GM19397 (cell line): ENCODE data around the gene APBA1.

Source experiments
- ATAC-seq: cut with Tn5 transposase; IDR thresholded peaks from one replicate; pipeline ENCODE4 v1.9.1; 2021; ENCODE audit warnings: mild to moderate bottlenecking, moderate library complexity; ENCODE audit not compliant: unreplicated experiment

Gene APBA1

DNA sequence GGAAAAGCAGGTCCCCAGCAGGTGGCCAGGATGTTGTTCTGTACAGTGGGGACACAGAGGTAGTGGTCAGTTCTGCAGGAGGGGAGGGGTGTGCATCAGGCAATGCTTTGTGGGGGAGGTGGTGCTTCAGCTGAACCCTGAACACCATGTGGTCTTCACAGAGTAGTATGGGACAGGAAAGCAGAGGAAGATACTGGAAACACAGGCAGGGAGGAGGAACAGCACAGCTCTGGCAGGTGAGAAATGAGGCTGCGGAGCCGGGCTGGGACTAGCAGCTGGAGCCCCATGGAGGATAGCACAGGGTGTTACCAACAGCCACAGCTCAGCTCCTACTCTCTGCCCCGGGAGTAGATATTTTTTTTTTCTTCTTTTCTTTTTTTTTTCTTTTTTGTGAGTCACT lies 185.7 kb downstream of the APBA1 start:
- ATAC-seq, result no peak

DNA sequence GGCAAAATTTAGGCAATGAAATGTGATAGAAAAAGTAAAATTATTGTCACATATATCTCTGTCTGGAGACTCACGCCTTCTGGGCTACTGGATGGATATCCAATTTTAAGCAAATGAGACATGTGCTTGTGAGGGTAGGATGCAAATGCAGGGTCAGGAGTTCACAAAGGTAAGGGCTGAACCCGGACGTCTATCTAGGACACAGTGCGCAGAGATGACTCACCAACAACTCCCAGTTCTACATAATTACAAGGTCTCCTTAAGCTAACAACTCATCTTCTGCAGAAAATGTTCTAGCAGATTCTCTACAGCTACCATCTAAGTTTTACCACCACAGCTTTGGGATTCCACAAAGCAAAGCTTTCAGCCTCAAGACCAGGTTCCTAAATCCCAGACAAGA lies 186.7 kb downstream of the APBA1 start:
- no peak for ATAC-seq

DNA sequence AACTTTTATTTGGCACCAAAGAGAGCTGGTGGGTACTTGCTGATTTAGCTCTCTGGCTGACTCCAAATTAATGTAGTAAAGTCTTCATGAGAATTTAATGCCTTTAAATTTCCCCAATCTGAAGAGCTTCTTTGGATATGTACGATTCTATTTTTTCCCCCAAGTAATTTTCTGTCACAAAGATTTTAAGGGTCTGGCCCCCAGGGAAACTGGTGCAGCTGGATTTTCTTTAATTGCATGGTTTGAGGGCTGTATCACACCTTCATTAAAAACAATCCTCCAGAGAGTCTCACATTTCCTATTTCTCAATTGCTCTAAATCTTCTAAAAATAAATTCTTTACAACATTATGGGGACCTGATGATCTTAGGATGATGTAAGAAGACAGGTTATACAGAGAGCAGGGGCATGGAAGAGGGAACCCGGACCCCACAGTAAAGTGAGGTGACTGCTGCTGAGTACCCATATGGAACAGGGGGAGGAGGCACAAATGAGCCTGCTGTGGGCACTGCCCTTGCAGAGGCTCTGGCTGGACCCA lies 188.2 kb downstream of the APBA1 start:
- no peak for ATAC-seq

DNA sequence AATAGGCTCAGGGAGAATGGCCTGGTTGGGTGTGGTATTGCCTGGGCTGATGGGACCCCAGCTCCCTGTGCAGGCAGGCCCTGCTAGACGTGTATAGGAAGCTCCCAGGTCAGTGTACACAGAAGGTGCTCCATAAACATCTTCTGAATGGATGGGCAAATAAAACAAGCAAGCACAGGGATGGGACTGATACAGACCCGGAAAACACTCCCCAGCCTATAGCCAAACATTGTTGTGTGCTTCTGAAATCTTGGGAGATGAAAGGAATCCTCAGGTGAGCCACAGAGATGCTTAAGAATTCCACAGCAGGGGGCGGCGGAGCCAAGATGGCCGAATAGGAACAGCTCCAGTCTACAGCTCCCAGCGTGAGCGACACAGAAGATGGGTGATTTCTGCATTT lies 195.4 kb downstream of the APBA1 start:
- no peak for ATAC-seq

DNA sequence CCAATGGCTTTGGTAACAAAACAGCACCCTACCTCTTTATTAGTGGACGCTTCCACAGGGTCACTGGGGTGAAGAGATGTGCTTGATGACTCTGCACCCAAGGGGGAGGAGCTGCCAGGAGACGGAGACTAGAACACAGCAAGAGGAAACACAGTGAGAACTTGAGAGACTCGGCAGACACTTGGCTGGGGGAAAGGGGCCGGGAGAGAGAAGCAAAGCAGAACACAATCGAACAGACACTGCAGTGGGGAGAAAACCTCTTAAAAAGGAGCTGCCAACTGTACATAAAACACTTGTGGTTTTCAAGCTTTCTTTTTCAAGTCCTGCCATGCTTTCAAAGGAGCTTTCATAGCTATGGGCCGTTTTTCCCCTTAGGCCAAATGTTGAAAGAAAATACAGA lies 196.2 kb downstream of the APBA1 start:
- no peak for ATAC-seq

DNA sequence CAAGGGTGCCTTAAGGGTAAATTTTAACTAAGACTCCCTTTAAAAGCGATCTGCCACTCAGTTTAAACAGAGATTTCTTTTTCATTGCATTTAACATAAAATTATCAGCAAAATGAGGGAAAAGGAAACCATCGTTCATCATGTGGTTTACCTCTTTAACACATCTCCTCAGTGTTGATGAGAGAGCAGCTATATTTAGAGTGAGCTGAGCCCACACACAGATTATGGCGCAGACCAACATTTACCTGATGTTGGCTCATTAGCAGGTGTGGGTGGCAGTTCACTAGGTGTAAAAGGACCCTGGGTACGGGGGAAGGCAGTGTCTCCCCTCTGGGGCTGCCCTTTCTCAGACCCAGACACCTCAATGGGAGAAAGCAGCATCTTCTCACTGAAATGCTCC lies 197.3 kb downstream of the APBA1 start:
- ATAC-seq, result no peak

DNA sequence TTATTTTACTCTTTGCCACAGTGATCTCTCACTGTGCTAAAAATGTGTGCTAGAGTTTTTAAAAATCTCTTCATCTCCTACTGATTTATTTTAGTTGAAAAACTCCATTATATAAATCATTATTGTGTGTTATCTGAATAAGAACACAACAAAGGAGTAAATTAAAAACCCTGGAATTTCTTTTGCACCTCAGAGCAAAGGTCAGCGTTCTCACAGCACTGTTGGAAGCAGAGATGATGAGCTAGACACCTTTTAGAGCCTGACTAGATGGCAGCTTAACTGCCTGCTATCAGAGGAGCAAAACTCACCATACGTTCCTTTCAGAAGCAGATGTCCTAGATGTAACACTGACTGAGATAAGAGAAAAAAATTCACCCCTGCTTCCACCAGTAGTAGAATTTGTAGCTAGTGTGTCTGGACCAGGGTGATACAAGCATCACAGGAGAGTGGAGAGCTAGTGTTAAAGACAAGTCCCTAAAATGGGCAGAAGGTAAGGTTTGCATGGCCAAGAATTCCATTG lies 200.0 kb downstream of the APBA1 start:
- no peak for ATAC-seq

DNA sequence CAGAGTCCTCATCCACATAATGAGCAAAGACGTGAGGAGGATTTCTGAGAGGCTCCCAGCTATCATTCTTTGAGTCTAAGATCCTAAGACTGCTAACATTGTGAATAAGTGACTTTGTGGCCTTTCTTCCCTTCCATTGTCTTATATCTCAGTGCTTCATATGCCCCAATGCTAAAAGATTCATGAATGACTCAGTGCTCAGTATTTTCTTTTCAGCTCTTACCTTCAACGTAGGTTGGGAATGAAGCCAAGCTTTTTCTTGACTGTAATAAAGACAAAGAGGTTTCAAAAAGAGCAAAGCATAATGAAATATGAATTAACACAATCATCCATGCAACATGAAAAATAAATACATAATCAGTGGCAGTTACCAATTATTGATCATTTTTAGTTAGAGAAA lies 200.7 kb downstream of the APBA1 start:
- ATAC-seq, result no peak

DNA sequence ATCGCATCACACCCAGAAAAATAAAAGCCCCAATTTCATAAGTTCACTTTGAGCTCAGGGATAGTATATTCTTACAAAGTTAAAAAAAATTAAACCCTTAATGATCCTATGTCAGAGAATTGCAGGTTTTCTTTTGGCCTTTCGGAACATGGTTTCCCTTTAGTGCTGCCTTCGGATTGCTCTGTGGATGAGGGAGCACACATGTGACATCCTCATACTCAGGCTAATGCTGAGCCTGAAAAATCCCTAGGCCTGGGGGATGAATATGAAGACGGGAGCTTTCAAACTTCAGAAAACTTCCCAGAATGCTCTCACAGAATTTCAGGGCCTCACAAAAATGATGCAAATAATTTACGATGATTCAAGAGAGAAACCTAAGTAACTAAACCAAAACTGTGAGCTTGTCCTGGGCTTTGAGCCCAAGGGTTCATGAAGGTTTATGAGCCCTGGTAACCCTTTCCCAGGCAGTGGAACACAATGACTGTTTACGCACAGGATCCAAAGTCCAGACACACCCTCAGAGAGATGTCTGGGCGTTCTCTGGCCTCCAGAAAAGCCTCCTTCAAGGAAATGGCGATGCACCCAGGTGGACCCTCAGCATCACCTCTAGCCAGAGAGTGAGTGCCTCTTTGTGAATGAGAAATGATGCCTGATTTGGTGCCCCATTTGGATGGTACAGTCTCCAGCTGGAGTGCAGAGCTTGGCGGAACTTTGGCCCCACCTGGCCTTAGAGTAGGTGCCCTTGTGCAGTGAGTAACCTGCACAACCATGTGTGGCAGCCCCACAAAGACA lies 201.8 kb downstream of the APBA1 start:
- no peak for ATAC-seq

DNA sequence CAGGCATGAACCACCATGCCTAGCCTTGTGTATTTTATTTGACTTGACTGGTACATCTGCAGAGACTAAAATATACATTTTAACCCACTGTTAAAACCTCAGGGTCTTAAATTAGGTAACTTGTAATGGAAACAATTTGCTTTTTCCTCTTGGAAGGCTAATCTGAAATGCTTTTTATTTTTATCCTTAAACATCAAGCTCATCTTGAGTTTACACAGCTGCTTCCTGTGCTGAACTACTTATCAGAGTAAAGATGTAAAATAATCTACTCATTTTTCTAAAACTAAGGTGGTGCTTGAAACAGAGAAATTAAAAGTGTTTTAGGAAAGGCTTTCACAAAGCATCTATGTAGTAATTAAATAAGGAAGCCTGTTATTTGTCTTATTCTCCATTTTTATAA lies 203.0 kb downstream of the APBA1 start:
- ATAC-seq, result no peak

DNA sequence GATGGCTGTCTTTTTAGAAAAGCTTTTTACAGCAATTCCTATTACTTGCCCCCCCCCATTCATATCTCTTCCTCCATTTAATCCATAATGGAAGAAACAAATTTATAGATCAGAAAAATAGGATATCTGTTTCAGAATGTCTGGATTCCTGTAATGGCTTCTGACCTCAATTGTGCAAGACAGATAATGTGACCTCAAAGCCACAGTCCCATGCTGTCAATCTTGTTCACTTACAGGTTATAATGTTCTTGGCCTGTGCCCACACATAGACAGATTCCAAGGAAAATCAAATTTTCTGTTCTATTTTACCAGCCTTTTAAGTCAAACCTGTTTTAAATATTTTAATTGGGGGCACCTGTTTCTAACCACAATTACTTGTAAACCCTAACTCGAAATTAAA lies 203.8 kb downstream of the APBA1 start:
- ATAC-seq, result no peak

DNA sequence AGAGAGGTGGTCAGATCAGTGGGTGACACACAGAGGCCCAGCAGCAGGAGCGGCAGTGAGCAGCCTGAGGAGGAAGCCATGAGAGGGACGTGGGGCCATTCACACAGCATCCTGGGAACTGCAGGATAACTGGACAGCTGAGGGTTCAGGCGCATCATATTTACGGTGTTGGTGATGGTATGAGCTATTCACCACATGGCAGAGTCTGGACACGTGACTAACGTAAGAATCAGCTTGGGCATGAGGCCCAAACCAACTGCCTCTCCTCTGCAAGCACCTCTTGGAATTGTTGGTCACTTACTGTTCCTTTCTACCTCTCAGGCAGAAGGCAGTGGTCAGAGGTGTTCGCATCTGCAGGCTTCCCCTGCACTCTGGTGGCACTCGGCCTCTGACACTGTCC lies 206.0 kb downstream of the APBA1 start:
- no peak for ATAC-seq

DNA sequence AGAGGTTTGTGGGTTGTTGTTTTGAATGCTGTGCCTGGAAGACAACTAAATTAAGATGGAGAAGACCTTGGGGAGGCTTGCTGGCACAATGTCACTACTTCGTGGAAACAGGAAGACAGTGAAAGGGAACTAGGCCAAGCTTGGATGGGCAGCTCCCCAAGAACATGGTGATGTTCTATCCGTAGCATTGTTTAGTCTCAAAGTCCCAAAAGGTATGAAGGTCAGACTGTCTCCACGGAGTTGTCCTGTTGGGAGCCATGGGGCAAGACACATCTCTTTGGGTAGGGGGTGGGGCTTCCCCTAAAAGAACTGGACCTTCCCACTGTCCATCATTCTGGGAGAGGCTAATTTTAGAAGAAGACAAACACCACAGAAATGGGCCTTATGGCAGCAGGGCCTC lies 206.7 kb downstream of the APBA1 start:
- ATAC-seq, result no peak

DNA sequence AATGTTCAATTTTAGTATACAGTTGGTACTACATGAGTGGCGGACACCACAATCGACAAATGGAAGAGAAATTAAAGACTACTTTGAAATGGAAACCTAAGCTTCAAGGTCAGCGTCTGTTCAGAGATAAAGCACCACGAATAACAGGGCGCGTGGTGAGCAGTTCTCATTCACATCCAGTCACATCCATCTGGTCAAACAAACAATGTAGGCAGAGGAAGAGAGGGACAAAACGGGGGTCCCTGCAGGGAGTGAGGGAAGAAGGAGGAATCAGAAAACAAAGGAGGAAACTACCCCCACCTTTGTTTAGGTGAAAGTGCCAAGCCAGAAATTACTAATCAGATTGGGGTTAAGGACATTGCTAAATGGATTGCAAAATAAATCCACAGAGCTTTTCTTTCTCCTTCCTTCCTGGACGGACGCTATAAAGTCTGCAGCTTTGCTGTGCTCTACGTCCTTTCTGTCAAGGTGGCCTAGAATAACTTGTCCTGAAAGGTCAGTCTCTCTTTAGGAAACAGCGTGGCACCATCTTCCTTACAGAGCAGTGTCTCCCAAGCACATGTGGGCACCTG lies 208.6 kb downstream of the APBA1 start:
- ATAC-seq, result no peak

DNA sequence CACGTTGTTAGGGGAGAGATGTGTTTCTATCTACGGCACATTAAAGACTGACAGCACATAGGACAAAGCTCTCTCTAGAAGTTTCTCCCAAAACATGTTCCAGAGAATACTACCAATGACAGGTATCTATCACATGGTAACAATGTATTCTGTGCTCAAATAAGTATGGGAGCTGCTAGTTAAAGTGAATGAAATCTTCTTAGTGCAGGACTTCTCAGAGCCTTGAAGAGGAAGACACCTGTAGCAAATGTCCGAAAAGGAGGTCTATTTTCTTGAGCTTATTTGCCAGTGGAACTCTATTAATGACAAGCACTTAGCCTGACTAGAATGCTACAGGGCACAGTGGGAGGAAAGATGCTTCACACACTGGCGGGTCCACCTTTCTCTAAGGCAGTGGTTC lies 209.8 kb downstream of the APBA1 start:
- no peak for ATAC-seq

DNA sequence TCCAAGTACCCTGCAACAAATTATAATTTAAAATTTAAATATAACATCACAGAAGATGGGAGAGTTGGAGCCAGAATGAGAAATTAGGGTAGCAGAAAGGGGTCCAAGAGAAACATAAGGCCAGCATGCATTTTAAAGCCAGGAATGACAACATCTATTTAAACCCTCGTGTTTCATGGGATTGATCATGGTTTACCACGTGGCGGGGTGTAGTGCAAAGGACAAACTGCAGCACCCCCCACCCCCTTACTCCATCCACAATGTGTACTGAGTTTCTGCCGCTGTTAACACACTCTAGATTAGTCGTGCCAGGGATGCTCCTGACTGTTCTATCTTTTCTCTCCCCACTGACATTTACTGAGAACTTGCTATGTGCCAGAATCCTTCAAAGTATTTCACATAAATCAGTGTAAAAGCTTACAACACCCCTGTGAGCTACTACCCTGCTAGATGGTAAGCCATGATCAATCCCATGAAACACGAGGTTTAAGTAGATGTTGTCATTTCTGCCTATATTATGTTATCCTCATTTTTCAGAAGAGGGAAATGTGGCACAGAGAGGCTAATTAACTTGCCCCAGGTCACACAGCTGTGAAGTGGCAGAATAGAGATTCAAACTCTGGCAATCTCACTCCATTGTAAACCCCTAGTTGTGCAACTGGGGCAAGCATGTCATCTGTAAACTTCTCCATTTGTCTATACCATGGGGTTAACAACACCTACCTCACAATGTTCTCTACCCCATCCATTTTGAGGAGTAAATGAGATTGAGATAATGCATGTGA lies 210.9 kb downstream of the APBA1 start:
- no peak for ATAC-seq

DNA sequence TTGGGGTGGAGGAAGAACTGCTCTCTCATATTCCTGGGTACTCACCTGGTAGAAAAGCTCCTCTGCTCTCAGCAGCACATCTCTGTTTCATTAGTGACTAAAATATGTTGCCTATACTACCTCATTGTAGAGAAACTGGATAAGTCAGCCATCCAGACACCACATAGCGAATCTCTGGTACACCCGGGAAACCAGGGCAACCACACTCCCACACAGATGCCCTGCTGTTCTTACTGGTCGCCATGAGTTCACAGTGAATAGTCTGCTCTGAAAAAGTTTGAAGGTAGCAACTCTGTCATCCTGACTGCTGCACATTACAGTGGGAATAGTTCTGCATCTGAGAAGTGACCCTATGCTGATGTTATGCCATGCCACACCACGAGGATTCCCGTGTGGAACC lies 212.2 kb downstream of the APBA1 start:
- ATAC-seq, result no peak

DNA sequence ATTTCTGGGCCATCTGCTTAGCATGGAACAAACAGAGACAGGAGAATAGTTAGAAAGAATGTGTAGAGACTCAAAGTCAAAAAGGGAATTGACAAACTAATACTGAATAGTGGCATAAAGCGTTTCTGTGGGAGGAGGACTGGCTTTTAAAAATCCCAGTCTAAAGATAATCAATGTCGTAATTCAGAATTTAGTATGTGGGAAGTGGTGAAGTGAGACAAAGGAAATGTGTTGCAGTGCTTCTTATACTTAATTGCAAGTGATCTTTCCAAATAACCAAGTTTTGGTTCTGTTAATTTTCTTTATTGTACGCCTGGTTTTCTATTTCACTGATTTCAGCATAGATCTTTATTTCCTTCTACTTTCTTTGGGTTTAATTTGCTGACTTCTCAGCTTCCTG lies 214.0 kb downstream of the APBA1 start:
- no peak for ATAC-seq

DNA sequence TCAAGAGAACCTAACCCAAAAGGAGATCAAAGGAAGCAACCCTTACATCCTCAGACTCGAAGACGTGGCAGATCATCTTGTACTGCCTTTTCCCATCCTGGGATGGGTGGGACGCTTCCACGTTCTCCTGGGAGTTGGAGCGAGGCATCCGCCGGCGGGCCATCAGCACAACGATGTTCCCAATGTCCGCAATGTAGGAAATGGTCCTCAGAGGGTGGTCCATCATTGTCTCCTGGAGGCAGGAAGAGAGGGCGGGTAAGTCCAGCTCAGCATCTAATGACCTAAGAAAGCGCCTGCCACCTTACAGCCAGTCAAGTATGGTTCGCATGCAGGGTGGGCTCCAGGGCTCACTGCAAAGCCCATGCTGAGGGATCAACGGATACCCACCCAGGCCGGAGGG lies 216.0 kb downstream of the APBA1 start:
- ATAC-seq, result no peak

DNA sequence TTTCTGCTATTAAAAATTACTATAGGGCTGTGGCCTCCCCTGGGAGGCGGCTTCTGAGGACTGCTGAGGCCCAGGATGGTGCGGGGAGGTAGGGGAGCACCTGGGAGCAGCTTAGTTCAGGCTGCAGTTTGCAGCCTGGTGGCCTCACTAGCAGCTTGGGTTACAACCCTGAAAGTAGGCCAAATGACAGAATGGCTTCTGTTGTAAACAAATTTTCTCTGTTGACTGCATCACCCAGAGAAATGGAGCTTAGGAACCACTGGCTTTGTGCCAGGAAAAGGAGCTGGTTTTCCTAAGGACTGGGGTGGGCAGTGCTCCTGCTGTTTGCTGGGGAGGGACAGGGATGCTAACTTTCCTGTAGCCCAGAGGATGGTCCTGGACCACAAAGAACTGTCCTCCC lies 216.9 kb downstream of the APBA1 start:
- ATAC-seq, result no peak

DNA sequence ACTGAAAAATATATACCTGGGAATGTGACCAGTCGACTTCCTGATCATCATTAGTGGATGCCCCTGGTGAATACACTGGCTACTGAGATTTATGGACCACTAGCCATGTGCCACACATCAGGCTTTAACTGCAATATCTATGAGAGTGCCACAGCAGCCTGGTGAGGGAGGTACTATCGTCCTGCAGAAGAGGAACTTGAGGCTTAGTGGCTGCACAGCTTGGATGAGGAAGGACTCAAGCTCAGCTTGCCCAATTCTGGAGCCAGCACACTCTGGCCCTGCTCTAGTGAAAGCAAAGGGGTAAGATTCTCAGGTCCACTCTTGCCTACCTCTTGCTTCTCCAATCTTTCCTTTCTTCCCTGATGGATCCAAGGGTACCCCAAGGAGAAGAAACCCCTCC lies 217.8 kb downstream of the APBA1 start:
- ATAC-seq, result no peak

DNA sequence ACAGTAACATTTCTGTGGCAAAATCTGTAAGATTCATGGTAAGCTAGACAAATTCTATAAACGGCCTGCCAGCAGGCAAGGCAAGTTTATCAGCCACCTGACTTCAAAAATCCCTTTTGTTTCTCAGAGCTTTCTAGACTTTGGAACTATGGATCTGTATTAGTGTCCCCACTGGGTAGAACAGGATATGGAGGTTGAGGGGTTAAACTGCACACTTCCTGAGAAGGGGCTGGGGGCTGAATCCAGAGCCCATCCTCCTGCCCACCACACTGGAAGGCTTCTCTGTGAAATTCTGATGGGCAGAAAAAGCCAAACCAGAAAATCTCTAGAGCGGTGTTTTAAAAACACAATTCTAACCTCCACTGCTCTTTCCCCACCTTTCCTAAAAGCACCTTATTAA lies 218.4 kb downstream of the APBA1 start:
- no peak for ATAC-seq
